Mammary epithelial cell (primary cell): ENCODE results near the gene AADAT.

ENCODE experiments used
- CTCF ChIP-seq, 2 donors: IDR thresholded peaks in 1 of 2; conservative IDR thresholded peaks in 1 of 2; 2 replicates each; pipeline ENCODE4 v1.5.1; 2011 to 2012; ENCODE audit warnings: inconsistent platforms in 2 of 2, low read length in 2 of 2, mild to moderate bottlenecking in 2 of 2, control low read depth in 1 of 2, low read depth in 1 of 2; ENCODE audit not compliant: insufficient read depth in 1 of 2; ENCODE audit errors: extremely low read depth in 1 of 2
- EZH2 ChIP-seq: IDR thresholded peaks from 2 replicates; pipeline ENCODE4 v1.6.1; 2012; ENCODE audit warnings: low read length, inconsistent platforms, borderline replicate concordance

DNA sequence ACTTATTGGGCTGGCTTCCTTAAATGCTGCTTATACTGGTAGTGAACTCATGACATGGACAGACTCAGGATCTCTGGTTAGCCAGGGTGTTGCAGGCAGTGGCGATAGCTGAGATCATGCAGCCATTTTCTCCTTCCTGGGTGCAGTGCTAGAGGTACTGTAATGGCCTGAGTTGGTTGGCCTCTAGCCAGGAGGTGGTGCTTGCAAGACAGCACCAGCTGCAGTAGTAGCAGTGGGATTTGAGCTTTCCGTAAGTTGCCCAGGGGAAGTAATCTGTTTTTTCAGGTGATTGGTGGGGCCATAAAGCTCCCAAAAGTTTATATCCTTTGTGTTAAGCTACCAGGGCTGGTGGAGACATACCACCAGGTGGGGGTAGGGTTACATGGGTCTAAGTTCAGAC lies 45.1 kb upstream of the AADAT start:
- TF ChIP-seq CTCF (conservative IDR thresholded peaks at IDR 0.05 in 1 of 2, IDR thresholded peaks at IDR 0.05 in 1 of 2; ENCODE audit: extremely low read depth in 1 of 2, insufficient read depth in 1 of 2, low read depth in 1 of 2, low read length in 2 of 2) (no peak), EZH2 (no peak)
